Gastroesophageal sphincter (tissue), 3 donors: ENCODE measurements around the gene BCCIP.

Experiments used
- CTCF ChIP-seq, 4 experiments: fragments of 200-600 bp in 2 of 4; fragments of 450-650 bp in 2 of 4; sonication (generic) in 1 of 4; IDR thresholded peaks; one replicate each; pipeline ENCODE4 v1.5.1; 2017 to 2019; ENCODE audit warnings: antibody characterized with exemption in 4 of 4, mild to moderate bottlenecking in 2 of 4, moderate library complexity in 2 of 4
- EP300 ChIP-seq: sonication (generic); formaldehyde crosslinking; IDR thresholded peaks from one replicate; pipeline ENCODE4 v1.6.1; 2017; ENCODE audit warnings: antibody characterized with exemption, mild to moderate bottlenecking
- POLR2A ChIP-seq, 2 donors: fragments of 450-650 bp; IDR thresholded peaks; one replicate each; pipeline ENCODE4 v1.6.1; 2017; ENCODE audit warnings: antibody characterized with exemption in 2 of 2, mild to moderate bottlenecking in 2 of 2, moderate library complexity in 1 of 2

- TF ChIP-seq CTCF (IDR thresholded peaks at IDR 0.05) = no peak
- no peak for TF ChIP-seq POLR2A (IDR thresholded peaks at IDR 0.05)
- TF ChIP-seq EP300 = no peak
Measured at GRCh38 chr10:125823663-125824251, 411 bp downstream of the BCCIP start.
